GM19351 (cell line): ENCODE results near the gene ST3GAL3.
"Not testable (repeated sequence)": the region's sequence is repeated elsewhere in the genome, so short reads cannot be mapped to it uniquely, and the experiment has no call there.

Experiments
- ATAC-seq: cut with Tn5 transposase; IDR thresholded peaks from one replicate; pipeline ENCODE4 v1.9.1; 2021; ENCODE audit warnings: mild to moderate bottlenecking, moderate library complexity; ENCODE audit not compliant: unreplicated experiment

The ST3GAL3 gene

GRCh38 chr1:43817304-43817939, 110.1 kb downstream of the ST3GAL3 start:
- ATAC-seq = no peak

GRCh38 chr1:43818691-43819090, 111.4 kb downstream of the ST3GAL3 start:
- no peak for ATAC-seq

- ATAC-seq = no peak
These were observed 112.0 kb downstream of the ST3GAL3 start for GRCh38 chr1:43819357-43819756.

- no peak for ATAC-seq
These were observed 114.1 kb downstream of the ST3GAL3 start for GRCh38 chr1:43821471-43821870.

GRCh38 chr1:43822040-43822690, 114.8 kb downstream of the ST3GAL3 start:
- no peak for ATAC-seq

- no peak for ATAC-seq
These were observed 117.5 kb downstream of the ST3GAL3 start for GRCh38 chr1:43824795-43825194.

GRCh38 chr1:43828574-43828973, 121.2 kb downstream of the ST3GAL3 start:
- ATAC-seq = no peak

GRCh38 chr1:43830802-43831201, 123.5 kb downstream of the ST3GAL3 start:
- ATAC-seq = no peak

GRCh38 chr1:43831851-43832250, 124.5 kb downstream of the ST3GAL3 start:
- ATAC-seq = no peak

- ATAC-seq = peak; percentile 57
These were observed 124.9 kb downstream of the ST3GAL3 start for GRCh38 chr1:43832255-43832654.

GRCh38 chr1:43832998-43833397, 125.7 kb downstream of the ST3GAL3 start:
- no peak for ATAC-seq

- ATAC-seq = not testable (repeated sequence)
These were observed 126.6 kb downstream of the ST3GAL3 start for GRCh38 chr1:43833902-43834279.

GRCh38 chr1:43834280-43835081, 127.1 kb downstream of the ST3GAL3 start:
- ATAC-seq = no peak

- no peak for ATAC-seq
These were observed 128.0 kb downstream of the ST3GAL3 start for GRCh38 chr1:43835082-43836021.

GRCh38 chr1:43836267-43836951, 129.1 kb downstream of the ST3GAL3 start:
- peak; percentile 40 for ATAC-seq

GRCh38 chr1:43839056-43839455, 131.7 kb downstream of the ST3GAL3 start:
- ATAC-seq = no peak

GRCh38 chr1:43841321-43842174, 134.2 kb downstream of the ST3GAL3 start:
- no peak for ATAC-seq

- no peak for ATAC-seq
These were observed 134.8 kb downstream of the ST3GAL3 start for GRCh38 chr1:43842175-43842498.

GRCh38 chr1:43843684-43844083, 136.3 kb downstream of the ST3GAL3 start:
- ATAC-seq = no peak
